ENCODE data around the gene UTP3.

- TF ChIP-seq CTCF (IDR thresholded peaks at IDR 0.05) = no peak
- no peak for TF ChIP-seq POLR2A (IDR thresholded peaks at IDR 0.05)
These were observed 14.1 kb upstream of the UTP3 start for GRCh38 chr4:70674191-70674590.
